NCI-H2171 (cell line): ENCODE results near the gene CDK18.
"Not testable (repeated sequence)": the region's sequence is repeated elsewhere in the genome, so short reads cannot be mapped to it uniquely, and the experiment has no call there.

ENCODE experiments used
- DNase-seq: peaks from one replicate; lab custom pipeline; 2025; lab: John Stamatoyannopoulos, UW

Gene CDK18

GRCh38 chr1:205504311-205505075, at the start of gene CDK18:
Gene CDK18 (plus strand): TSS chr1:205504669. CDS start chr1:205523168, 18,499 bp downstream.
- DNase-seq: peak; percentile 58

- DNase-seq: no peak
Observed at GRCh38 chr1:205454903-205455335, 49.5 kb upstream of the CDK18 start.

- no peak for DNase-seq
Observed at GRCh38 chr1:205455581-205456382, 48.7 kb upstream of the CDK18 start, which contains the start of gene BLACAT1. Gene BLACAT1 (minus strand): TSS chr1:205456045.

- no peak for DNase-seq
Observed at GRCh38 chr1:205456383-205456867, 48.0 kb upstream of the CDK18 start.

GRCh38 chr1:205456868-205457745, 47.4 kb upstream of the CDK18 start:
- peak; percentile 55 for DNase-seq

- DNase-seq: no peak
Observed at GRCh38 chr1:205458777-205459566, 45.5 kb upstream of the CDK18 start.

- DNase-seq: no peak
Observed at GRCh38 chr1:205465392-205465791, 39.1 kb upstream of the CDK18 start.

GRCh38 chr1:205466595-205467220, 37.8 kb upstream of the CDK18 start:
- DNase-seq: no peak

- DNase-seq: no peak
Observed at GRCh38 chr1:205470131-205470530, 34.3 kb upstream of the CDK18 start.

- DNase-seq: no peak
Observed at GRCh38 chr1:205472737-205473441, 31.6 kb upstream of the CDK18 start.

GRCh38 chr1:205473475-205473874, 31.0 kb upstream of the CDK18 start:
- no peak for DNase-seq

GRCh38 chr1:205473966-205474365, 30.5 kb upstream of the CDK18 start:
- no peak for DNase-seq

GRCh38 chr1:205474571-205474970, 29.9 kb upstream of the CDK18 start:
- DNase-seq: no peak

GRCh38 chr1:205475855-205476254, 28.6 kb upstream of the CDK18 start:
- no peak for DNase-seq

GRCh38 chr1:205476648-205477047, 27.8 kb upstream of the CDK18 start:
- DNase-seq: no peak

GRCh38 chr1:205477121-205477758, 27.2 kb upstream of the CDK18 start:
- DNase-seq: no peak

- DNase-seq: no peak
Observed at GRCh38 chr1:205477759-205478247, 26.7 kb upstream of the CDK18 start.

- DNase-seq: not testable (repeated sequence)
Observed at GRCh38 chr1:205478985-205479384, 25.5 kb upstream of the CDK18 start.

GRCh38 chr1:205480349-205480985, 24.0 kb upstream of the CDK18 start:
- no peak for DNase-seq
